ENCODE data around the gene SKAP2. TPM values are rescaled to one million over a fixed set of nuclear protein-coding genes. Genes with fewer than 3 reads are reported as not detected.

The SKAP2 gene
- polyA plus RNA-seq, result 1 to 10 TPM; 6.4 to 8.1 TPM

- H3K4me3 ChIP-seq (ENCODE audit: low read depth in 1 of 2, low read length in 2 of 2), result peak within 1 kb of the TSS; percentile 63 to 68
- H3K27ac ChIP-seq (ENCODE audit: low read depth in 2 of 2, low read length in 1 of 2), result peak within 1 kb of the TSS; percentile 93 to 96
- no peaks in the 10 kb centered on the region for H3K27me3 ChIP-seq (ENCODE audit: control insufficient read depth in 1 of 2, insufficient read depth in 2 of 2, low read length in 2 of 2)
- no peaks in the 10 kb centered on the region for H3K36me3 ChIP-seq (ENCODE audit: control insufficient read depth in 2 of 2, insufficient read depth in 2 of 2, low read length in 1 of 2)
- WGBS, 2 donors, result 1% methylated on average over 48 to 52 of the region's 52 CpGs
- H3K9me3 ChIP-seq (ENCODE audit: control insufficient read depth in 2 of 2, insufficient read depth in 1 of 2, low read depth in 1 of 2, low read length in 1 of 2), result no peaks in the 10 kb centered on the region
- no peaks in the 10 kb centered on the region for H3K4me1 ChIP-seq (ENCODE audit: control insufficient read depth in 2 of 2, insufficient read depth in 2 of 2, low read length in 1 of 2)
Observed at GRCh38 chr7:26864309-26865093, at the start of gene SKAP2. Gene SKAP2, minus strand, starts transcription at chr7:26864590. Its CDS starts 161 bp downstream, at chr7:26864429.

- no peaks in the 10 kb centered on the region for H3K4me1 ChIP-seq (ENCODE audit: control insufficient read depth in 2 of 2, insufficient read depth in 2 of 2, low read length in 1 of 2)
- no peak overlapping the region for H3K4me3 ChIP-seq (ENCODE audit: low read depth in 1 of 2, low read length in 2 of 2)
- no peaks in the 10 kb centered on the region for H3K9me3 ChIP-seq (ENCODE audit: control insufficient read depth in 2 of 2, insufficient read depth in 1 of 2, low read depth in 1 of 2, low read length in 1 of 2)
- H3K27me3 ChIP-seq (ENCODE audit: control insufficient read depth in 1 of 2, insufficient read depth in 2 of 2, low read length in 2 of 2), result no peaks in the 10 kb centered on the region
- no peaks in the 10 kb centered on the region for H3K36me3 ChIP-seq (ENCODE audit: control insufficient read depth in 2 of 2, insufficient read depth in 2 of 2, low read length in 1 of 2)
- 66 to 71% methylated on average over 1 of the region's 1 CpG for WGBS, 2 donors
- no peak overlapping the region for H3K27ac ChIP-seq (ENCODE audit: low read depth in 2 of 2, low read length in 1 of 2)
Observed at GRCh38 chr7:26912933-26913536, 48.6 kb upstream of the SKAP2 start.

GRCh38 chr7:26912338-26912737, 47.9 kb upstream of the SKAP2 start:
- H3K4me3 ChIP-seq (ENCODE audit: low read depth in 1 of 2, low read length in 2 of 2), result no peak overlapping the region
- H3K4me1 ChIP-seq (ENCODE audit: control insufficient read depth in 2 of 2, insufficient read depth in 2 of 2, low read length in 1 of 2), result no peaks in the 10 kb centered on the region
- H3K27me3 ChIP-seq (ENCODE audit: control insufficient read depth in 1 of 2, insufficient read depth in 2 of 2, low read length in 2 of 2), result no peaks in the 10 kb centered on the region
- no peaks in the 10 kb centered on the region for H3K36me3 ChIP-seq (ENCODE audit: control insufficient read depth in 2 of 2, insufficient read depth in 2 of 2, low read length in 1 of 2)
- no peak overlapping the region for H3K27ac ChIP-seq (ENCODE audit: low read depth in 2 of 2, low read length in 1 of 2)
- no peaks in the 10 kb centered on the region for H3K9me3 ChIP-seq (ENCODE audit: control insufficient read depth in 2 of 2, insufficient read depth in 1 of 2, low read depth in 1 of 2, low read length in 1 of 2)

GRCh38 chr7:26910221-26910620, 45.8 kb upstream of the SKAP2 start:
- Histone ChIP-seq H3K9me3 (ENCODE audit: control insufficient read depth in 2 of 2, insufficient read depth in 1 of 2, low read depth in 1 of 2, low read length in 1 of 2) (no peaks in the 10 kb centered on the region), H3K4me1 (ENCODE audit: control insufficient read depth in 2 of 2, insufficient read depth in 2 of 2, low read length in 1 of 2) (no peaks in the 10 kb centered on the region), H3K36me3 (ENCODE audit: control insufficient read depth in 2 of 2, insufficient read depth in 2 of 2, low read length in 1 of 2) (no peaks in the 10 kb centered on the region), H3K27me3 (ENCODE audit: control insufficient read depth in 1 of 2, insufficient read depth in 2 of 2, low read length in 2 of 2) (no peaks in the 10 kb centered on the region), H3K27ac (ENCODE audit: low read depth in 2 of 2, low read length in 1 of 2) (no peak overlapping the region), H3K4me3 (ENCODE audit: low read depth in 1 of 2, low read length in 2 of 2) (no peak overlapping the region)
- WGBS, 2 donors, result 79 to 85% methylated on average over 4 of the region's 4 CpGs

GRCh38 chr7:26900251-26900650, 35.9 kb upstream of the SKAP2 start:
- Histone ChIP-seq H3K9me3 (ENCODE audit: control insufficient read depth in 2 of 2, insufficient read depth in 1 of 2, low read depth in 1 of 2, low read length in 1 of 2) (no peaks in the 10 kb centered on the region), H3K36me3 (ENCODE audit: control insufficient read depth in 2 of 2, insufficient read depth in 2 of 2, low read length in 1 of 2) (no peaks in the 10 kb centered on the region), H3K4me3 (ENCODE audit: low read depth in 1 of 2, low read length in 2 of 2) (no peak overlapping the region), H3K27me3 (ENCODE audit: control insufficient read depth in 1 of 2, insufficient read depth in 2 of 2, low read length in 2 of 2) (no peaks in the 10 kb centered on the region), H3K4me1 (ENCODE audit: control insufficient read depth in 2 of 2, insufficient read depth in 2 of 2, low read length in 1 of 2) (no peaks in the 10 kb centered on the region), H3K27ac (ENCODE audit: low read depth in 2 of 2, low read length in 1 of 2) (no peak overlapping the region)

GRCh38 chr7:26899519-26899918, 35.1 kb upstream of the SKAP2 start:
- Histone ChIP-seq H3K4me3 (ENCODE audit: low read depth in 1 of 2, low read length in 2 of 2) (no peak overlapping the region), H3K27ac (ENCODE audit: low read depth in 2 of 2, low read length in 1 of 2) (no peak overlapping the region), H3K4me1 (ENCODE audit: control insufficient read depth in 2 of 2, insufficient read depth in 2 of 2, low read length in 1 of 2) (no peaks in the 10 kb centered on the region), H3K27me3 (ENCODE audit: control insufficient read depth in 1 of 2, insufficient read depth in 2 of 2, low read length in 2 of 2) (no peaks in the 10 kb centered on the region), H3K9me3 (ENCODE audit: control insufficient read depth in 2 of 2, insufficient read depth in 1 of 2, low read depth in 1 of 2, low read length in 1 of 2) (no peaks in the 10 kb centered on the region), H3K36me3 (ENCODE audit: control insufficient read depth in 2 of 2, insufficient read depth in 2 of 2, low read length in 1 of 2) (no peaks in the 10 kb centered on the region)
- 66 to 69% methylated on average over 1 of the region's 1 CpG for WGBS, 2 donors

GRCh38 chr7:26898891-26899290, 34.5 kb upstream of the SKAP2 start:
- Histone ChIP-seq H3K4me1 (ENCODE audit: control insufficient read depth in 2 of 2, insufficient read depth in 2 of 2, low read length in 1 of 2) (no peaks in the 10 kb centered on the region), H3K27ac (ENCODE audit: low read depth in 2 of 2, low read length in 1 of 2) (no peak overlapping the region), H3K27me3 (ENCODE audit: control insufficient read depth in 1 of 2, insufficient read depth in 2 of 2, low read length in 2 of 2) (no peaks in the 10 kb centered on the region), H3K36me3 (ENCODE audit: control insufficient read depth in 2 of 2, insufficient read depth in 2 of 2, low read length in 1 of 2) (no peaks in the 10 kb centered on the region), H3K4me3 (ENCODE audit: low read depth in 1 of 2, low read length in 2 of 2) (no peak overlapping the region), H3K9me3 (ENCODE audit: control insufficient read depth in 2 of 2, insufficient read depth in 1 of 2, low read depth in 1 of 2, low read length in 1 of 2) (no peaks in the 10 kb centered on the region)
- WGBS, 2 donors, result 79 to 82% methylated on average over 2 of the region's 2 CpGs

- no peak overlapping the region for H3K27ac ChIP-seq (ENCODE audit: low read depth in 2 of 2, low read length in 1 of 2)
- no peaks in the 10 kb centered on the region for H3K4me1 ChIP-seq (ENCODE audit: control insufficient read depth in 2 of 2, insufficient read depth in 2 of 2, low read length in 1 of 2)
- WGBS, 2 donors, result 94 to 98% methylated on average over 1 of the region's 1 CpG
- no peak overlapping the region for H3K4me3 ChIP-seq (ENCODE audit: low read depth in 1 of 2, low read length in 2 of 2)
- H3K27me3 ChIP-seq (ENCODE audit: control insufficient read depth in 1 of 2, insufficient read depth in 2 of 2, low read length in 2 of 2), result no peaks in the 10 kb centered on the region
- no peaks in the 10 kb centered on the region for H3K9me3 ChIP-seq (ENCODE audit: control insufficient read depth in 2 of 2, insufficient read depth in 1 of 2, low read depth in 1 of 2, low read length in 1 of 2)
- H3K36me3 ChIP-seq (ENCODE audit: control insufficient read depth in 2 of 2, insufficient read depth in 2 of 2, low read length in 1 of 2), result no peaks in the 10 kb centered on the region
Observed at GRCh38 chr7:26897928-26898327, 33.5 kb upstream of the SKAP2 start.

- Histone ChIP-seq H3K4me1 (ENCODE audit: control insufficient read depth in 2 of 2, insufficient read depth in 2 of 2, low read length in 1 of 2) (no peaks in the 10 kb centered on the region), H3K27me3 (ENCODE audit: control insufficient read depth in 1 of 2, insufficient read depth in 2 of 2, low read length in 2 of 2) (no peaks in the 10 kb centered on the region), H3K9me3 (ENCODE audit: control insufficient read depth in 2 of 2, insufficient read depth in 1 of 2, low read depth in 1 of 2, low read length in 1 of 2) (no peaks in the 10 kb centered on the region), H3K4me3 (ENCODE audit: low read depth in 1 of 2, low read length in 2 of 2) (no peak overlapping the region), H3K36me3 (ENCODE audit: control insufficient read depth in 2 of 2, insufficient read depth in 2 of 2, low read length in 1 of 2) (no peaks in the 10 kb centered on the region), H3K27ac (ENCODE audit: low read depth in 2 of 2, low read length in 1 of 2) (no peak overlapping the region)
- 73 to 77% methylated on average over 3 of the region's 3 CpGs for WGBS, 2 donors
Observed at GRCh38 chr7:26891400-26892350, 27.3 kb upstream of the SKAP2 start.

Data from esophagus (tissue), 2 donors.